Hepatocyte (in vitro differentiated cells): ENCODE data around the gene GUCA1C. TPM values are rescaled to one million over a fixed set of nuclear protein-coding genes. Genes with fewer than 3 reads are reported as not detected.

Experiments used
- DNase-seq: peaks from one replicate; pipeline ENCODE4 v3.0.0-alpha.2; 2016; ENCODE audit warnings: low spot score
- H2AFZ ChIP-seq: fragments of 200-600 bp; sonication (generic); 2 replicates; pipeline ENCODE4 v1.6.0; 2016; ENCODE audit warnings: antibody characterized with exemption, mild to moderate bottlenecking
- H3K27ac ChIP-seq: fragments of 200-600 bp; sonication (generic); 2 replicates; pipeline ENCODE4 v1.5.1; 2016; ENCODE audit warnings: mild to moderate bottlenecking
- H3K27me3 ChIP-seq: fragments of 200-600 bp; sonication (generic); 2 replicates; pipeline ENCODE4 v1.6.1; 2016
- H3K36me3 ChIP-seq: fragments of 200-600 bp; sonication (generic); replicated peaks from 2 replicates; pipeline ENCODE4 v1.5.1; 2016; ENCODE audit warnings: low read depth; ENCODE audit not compliant: insufficient read depth
- H3K4me1 ChIP-seq: fragments of 200-600 bp; sonication (generic); 2 replicates; pipeline ENCODE4 v1.5.1; 2016; ENCODE audit warnings: mild to moderate bottlenecking, moderate library complexity; ENCODE audit not compliant: insufficient read depth
- H3K4me2 ChIP-seq: fragments of 200-600 bp; sonication (generic); 2 replicates; pipeline ENCODE4 v1.6.0; 2016
- H3K4me3 ChIP-seq: fragments of 200-600 bp; sonication (generic); 2 replicates; pipeline ENCODE4 v1.5.1; 2016; ENCODE audit warnings: mild to moderate bottlenecking
- H3K79me2 ChIP-seq: fragments of 200-600 bp; sonication (generic); 2 replicates; pipeline ENCODE4 v1.6.0; 2017; ENCODE audit warnings: mild to moderate bottlenecking
- H3K9me2 ChIP-seq: fragments of 200-600 bp; sonication (generic); replicated peaks from 2 replicates; pipeline ENCODE4 v1.6.0; 2017; ENCODE audit warnings: mild to moderate bottlenecking; ENCODE audit not compliant: insufficient read depth
- H3K9me3 ChIP-seq: fragments of 200-600 bp; sonication (generic); 2 replicates; pipeline ENCODE4 v1.5.1; 2016; ENCODE audit warnings: low read depth, mild to moderate bottlenecking
- H4K20me1 ChIP-seq: fragments of 200-600 bp; sonication (generic); 2 replicates; pipeline ENCODE4 v1.6.0; 2016; ENCODE audit warnings: mild to moderate bottlenecking; ENCODE audit not compliant: insufficient read depth, poor library complexity, severe bottlenecking
- CTCF ChIP-seq: fragments of 200-600 bp; sonication (generic); IDR thresholded peaks from 2 replicates; pipeline ENCODE4 v1.5.1; 2016; ENCODE audit warnings: antibody characterized with exemption, mild to moderate bottlenecking; ENCODE audit not compliant: poor library complexity
- EZH2 ChIP-seq: fragments of 200-600 bp; sonication (generic); IDR thresholded peaks from 2 replicates; pipeline ENCODE4 v1.6.1; 2016; ENCODE audit warnings: antibody characterized with exemption, mild to moderate bottlenecking, borderline replicate concordance
- EZH2phosphoT487 ChIP-seq: fragments of 200-600 bp; sonication (generic); IDR thresholded peaks from one replicate; pipeline ENCODE4 v1.6.1; 2018; ENCODE audit warnings: antibody characterized with exemption, mild to moderate bottlenecking, low read depth, moderate library complexity; ENCODE audit not compliant: unreplicated experiment, severe bottlenecking
- WGBS: methylation state at CpG from one replicate; pipeline ENCODE4 v1.1.6; 2016; ENCODE audit warnings: low lambda C conversion rate; ENCODE audit errors: missing lambda C conversion rate; 5-methylcytosine and 5-hydroxymethylcytosine counted together
- polyA plus RNA-seq: library from polyadenylated mRNA; unstranded; fragments of >200 nt; fragmentation: Nextera tagmentation; extraction: Ambion mirVana; gene quantifications from 2 replicates; pipeline ENCODE4 v1.2.1, GENCODE V29; 2016
- total RNA-seq: library from RNA; depleted of rRNA; stranded (reverse); fragments of >200 nt; gene quantifications from 2 replicates; pipeline ENCODE4 v1.2.3, GENCODE V29; 2014

Gene GUCA1C
- total and polyA plus RNA-seq, 2 experiments from 2014 or later = not detected

- Histone ChIP-seq H3K4me1 (no peaks in the 10 kb centered on the region), H3K79me2 (no peaks in the 10 kb centered on the region), H3K4me3 (no peak overlapping the region), H2AFZ (no peak overlapping the region), H3K9me3 (no peaks in the 10 kb centered on the region), H3K9me2 (no peaks in the 10 kb centered on the region), H3K4me2 (no peak overlapping the region), H4K20me1 (no peaks in the 10 kb centered on the region), H3K36me3 (no peaks in the 10 kb centered on the region), H3K27ac (no peak overlapping the region), H3K27me3 (no peaks in the 10 kb centered on the region)
- no peak for TF ChIP-seq CTCF
- TF ChIP-seq EZH2 = no peak
- TF ChIP-seq EZH2phosphoT487 = no peak
- WGBS = 79% methylated on average over 3 of the region's 3 CpGs
- no peak for DNase-seq
These were observed 34.8 kb downstream of the GUCA1C start for GRCh38 chr3:108918866-108919265.

- no peak overlapping the region for H2AFZ ChIP-seq
These were observed 38.7 kb downstream of the GUCA1C start for GRCh38 chr3:108914774-108915641.

GRCh38 chr3:108909799-108910198, 43.9 kb downstream of the GUCA1C start:
- no peak for TF ChIP-seq EZH2
- no peak for TF ChIP-seq EZH2phosphoT487
- no peak for TF ChIP-seq CTCF
- H4K20me1 ChIP-seq = no peaks in the 10 kb centered on the region
- DNase-seq = no peak
- peaks cover 6% of the 10 kb centered on the region for H3K27me3 ChIP-seq
- no peak overlapping the region for H3K27ac ChIP-seq
- H3K4me2 ChIP-seq = no peak overlapping the region
- H2AFZ ChIP-seq = no peak overlapping the region
- H3K79me2 ChIP-seq = no peaks in the 10 kb centered on the region
- H3K36me3 ChIP-seq = no peaks in the 10 kb centered on the region
- no peak overlapping the region for H3K4me3 ChIP-seq
- H3K4me1 ChIP-seq = no peaks in the 10 kb centered on the region
- H3K9me3 ChIP-seq = no peaks in the 10 kb centered on the region
- no peaks in the 10 kb centered on the region for H3K9me2 ChIP-seq
- 89% methylated on average over 5 of the region's 5 CpGs for WGBS

More at GRCh38 chr3:108914774-108915641, 38.7 kb downstream of the GUCA1C start:
- TF ChIP-seq EZH2phosphoT487 = no peak
- peak; percentile 82 for TF ChIP-seq CTCF
- no peak for TF ChIP-seq EZH2
- no peaks in the 10 kb centered on the region for H3K36me3 ChIP-seq
- no peaks in the 10 kb centered on the region for H4K20me1 ChIP-seq
- no peaks in the 10 kb centered on the region for H3K27me3 ChIP-seq
- WGBS = 26% methylated on average over 6 of the region's 6 CpGs
- no peak overlapping the region for H3K4me2 ChIP-seq
- no peaks in the 10 kb centered on the region for H3K9me3 ChIP-seq
- H3K79me2 ChIP-seq = no peaks in the 10 kb centered on the region
- H3K27ac ChIP-seq = no peak overlapping the region
- H3K9me2 ChIP-seq = no peaks in the 10 kb centered on the region
- no peaks in the 10 kb centered on the region for H3K4me1 ChIP-seq
- H3K4me3 ChIP-seq = no peak overlapping the region
- DNase-seq = peak; percentile 75
